DOHH2 (cell line): ENCODE data around the gene RNF212.

Experiments used
- EZH2phosphoT487 ChIP-seq: fragments of 200-600 bp; sonication (generic); IDR thresholded peaks from 2 replicates; pipeline ENCODE4 v1.6.1; 2017; ENCODE audit warnings: borderline replicate concordance, mild to moderate bottlenecking, antibody characterized with exemption, low read length, moderate library complexity, mixed read lengths
- TF ChIP-seq, protein P1 (sequence below): fragments of 200-600 bp; sonication (generic); IDR thresholded peaks from one replicate; pipeline ENCODE4 v1.5.1; 2014; ENCODE audit warnings: antibody characterized with exemption, mild to moderate bottlenecking, low read depth, low read length; ENCODE audit not compliant: poor library complexity, severe bottlenecking

DNA sequence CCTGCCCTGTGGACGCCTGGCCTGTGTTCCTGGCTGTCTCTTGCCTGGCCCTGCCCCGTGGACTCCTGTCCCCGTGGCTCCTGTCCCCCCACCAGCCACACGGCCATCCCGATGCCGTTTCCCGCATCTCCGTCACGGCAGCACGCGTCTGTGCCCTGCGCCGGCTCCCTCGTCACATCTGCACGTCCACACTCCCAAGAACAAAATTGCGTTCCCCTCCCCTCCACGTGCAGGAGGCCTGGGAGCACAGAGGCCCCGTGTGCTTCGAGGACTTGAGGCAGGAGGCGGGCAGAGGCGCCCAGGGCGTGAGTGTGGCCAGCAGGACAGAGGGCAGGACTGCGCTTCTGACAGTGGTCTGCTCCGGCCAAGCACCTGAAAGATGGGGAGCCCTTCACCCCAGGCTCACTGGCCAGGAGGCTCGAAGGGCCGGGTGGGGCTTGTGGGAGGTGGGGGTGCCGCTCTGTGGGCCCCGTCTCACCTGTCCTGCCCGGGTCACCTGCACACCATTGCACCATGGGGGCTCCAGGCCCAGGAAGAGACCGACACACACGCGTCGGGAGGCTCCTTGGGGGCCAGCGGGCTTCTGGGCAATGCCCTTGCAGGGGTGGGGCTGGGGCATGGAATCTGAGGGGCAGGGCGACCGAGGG is 84.7 kb downstream of the RNF212 start:
- TF ChIP-seq, protein P1, sequence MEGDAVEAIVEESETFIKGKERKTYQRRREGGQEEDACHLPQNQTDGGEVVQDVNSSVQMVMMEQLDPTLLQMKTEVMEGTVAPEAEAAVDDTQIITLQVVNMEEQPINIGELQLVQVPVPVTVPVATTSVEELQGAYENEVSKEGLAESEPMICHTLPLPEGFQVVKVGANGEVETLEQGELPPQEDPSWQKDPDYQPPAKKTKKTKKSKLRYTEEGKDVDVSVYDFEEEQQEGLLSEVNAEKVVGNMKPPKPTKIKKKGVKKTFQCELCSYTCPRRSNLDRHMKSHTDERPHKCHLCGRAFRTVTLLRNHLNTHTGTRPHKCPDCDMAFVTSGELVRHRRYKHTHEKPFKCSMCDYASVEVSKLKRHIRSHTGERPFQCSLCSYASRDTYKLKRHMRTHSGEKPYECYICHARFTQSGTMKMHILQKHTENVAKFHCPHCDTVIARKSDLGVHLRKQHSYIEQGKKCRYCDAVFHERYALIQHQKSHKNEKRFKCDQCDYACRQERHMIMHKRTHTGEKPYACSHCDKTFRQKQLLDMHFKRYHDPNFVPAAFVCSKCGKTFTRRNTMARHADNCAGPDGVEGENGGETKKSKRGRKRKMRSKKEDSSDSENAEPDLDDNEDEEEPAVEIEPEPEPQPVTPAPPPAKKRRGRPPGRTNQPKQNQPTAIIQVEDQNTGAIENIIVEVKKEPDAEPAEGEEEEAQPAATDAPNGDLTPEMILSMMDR, result no peak
- no peak for TF ChIP-seq EZH2phosphoT487
